Measurements from ENCODE around the gene TTC7B.

Gene TTC7B

DNA sequence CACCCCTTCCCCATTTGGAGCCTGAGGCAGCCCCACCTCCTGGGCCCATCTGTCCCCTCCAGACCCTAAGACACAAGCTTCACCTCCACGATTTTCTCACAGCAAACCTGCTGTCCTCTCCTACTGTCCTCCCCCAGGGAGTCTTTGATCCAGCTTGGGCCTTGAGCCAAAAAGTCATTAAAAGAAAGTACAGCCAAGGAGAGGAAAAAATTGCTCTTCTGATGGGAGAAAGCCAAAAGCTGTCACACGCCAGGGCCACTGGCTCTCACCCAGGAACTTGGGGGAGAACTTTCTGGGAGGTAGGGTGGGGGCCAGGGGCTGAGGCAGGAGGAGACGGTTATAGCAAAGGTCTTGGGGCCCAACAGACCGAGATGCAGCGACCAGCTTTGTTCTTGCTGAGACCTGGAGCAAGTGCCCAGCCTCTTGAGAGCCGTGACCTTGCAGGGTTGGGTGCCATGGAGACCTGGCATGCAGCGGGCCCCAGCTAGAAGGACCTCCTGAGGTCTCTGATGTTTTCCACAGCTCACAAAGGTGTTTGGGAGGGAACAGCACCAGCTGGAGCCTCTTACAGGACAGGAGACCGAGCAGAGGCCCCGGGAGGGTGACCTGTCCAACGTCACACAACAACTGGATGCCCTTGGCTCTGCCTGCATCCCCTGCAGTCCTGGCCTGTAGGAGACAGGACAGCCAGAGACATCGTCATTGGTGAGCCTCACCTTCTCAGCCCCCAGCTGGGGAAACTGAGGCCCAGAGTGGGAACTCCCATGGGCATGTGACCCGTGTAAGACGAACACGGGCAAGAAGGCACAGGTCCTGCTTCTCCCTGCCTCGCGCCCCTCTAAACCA is 294.9 kb downstream of the TTC7B start:
- no peak for DNase-seq

DNA sequence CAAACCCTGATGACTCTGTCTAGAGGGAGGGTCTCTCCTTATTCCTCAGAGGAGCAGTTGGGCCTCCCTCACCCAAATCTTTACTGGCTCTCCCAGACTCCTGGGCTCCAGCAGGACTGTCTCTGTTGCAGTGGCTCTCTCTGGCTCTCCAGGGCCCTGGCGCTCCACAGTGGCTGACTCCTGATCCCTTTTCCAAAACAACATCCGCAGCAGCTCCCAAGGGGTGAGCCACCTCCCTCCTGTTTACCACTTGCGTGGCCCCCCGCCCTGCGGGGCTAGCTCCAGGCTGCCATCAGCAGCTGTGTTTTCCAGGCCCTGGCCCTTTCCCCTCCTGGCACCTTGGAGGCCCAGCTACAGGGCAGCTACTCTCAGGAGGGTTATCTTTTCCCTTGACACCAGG is 295.9 kb downstream of the TTC7B start:
- no peak for DNase-seq

DNA sequence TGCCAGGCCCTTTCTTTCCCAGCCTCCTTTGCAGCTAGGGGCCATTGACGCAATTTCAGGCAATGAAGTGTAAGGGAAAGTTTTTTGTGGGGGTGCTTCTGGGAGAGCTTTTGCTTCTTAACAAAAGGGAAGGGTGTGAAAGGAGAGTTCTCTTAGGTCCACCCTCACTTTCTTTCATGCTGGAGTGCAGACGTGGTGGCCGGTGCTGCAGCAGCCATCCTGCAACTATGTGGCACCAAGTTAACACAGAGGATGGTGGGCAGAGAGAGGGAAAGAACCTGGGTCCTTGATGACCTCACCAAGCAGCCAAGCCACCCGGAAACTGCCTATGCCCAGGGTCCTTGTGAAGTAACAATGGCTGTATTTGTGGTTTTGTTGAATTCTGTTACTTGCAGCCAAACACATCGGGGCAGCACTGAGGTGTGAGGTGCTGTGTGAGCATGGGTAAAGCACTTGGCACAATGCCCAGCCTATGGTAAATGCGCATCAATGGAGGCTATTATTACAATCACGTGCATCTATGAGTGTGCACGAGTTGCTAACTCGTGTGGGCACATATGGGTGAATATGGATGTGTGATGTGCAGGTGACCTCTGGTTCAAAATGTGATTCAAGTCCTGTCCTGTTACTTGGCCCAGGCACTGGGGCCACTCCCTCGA is 296.8 kb downstream of the TTC7B start:
- no peak for DNase-seq

DNA sequence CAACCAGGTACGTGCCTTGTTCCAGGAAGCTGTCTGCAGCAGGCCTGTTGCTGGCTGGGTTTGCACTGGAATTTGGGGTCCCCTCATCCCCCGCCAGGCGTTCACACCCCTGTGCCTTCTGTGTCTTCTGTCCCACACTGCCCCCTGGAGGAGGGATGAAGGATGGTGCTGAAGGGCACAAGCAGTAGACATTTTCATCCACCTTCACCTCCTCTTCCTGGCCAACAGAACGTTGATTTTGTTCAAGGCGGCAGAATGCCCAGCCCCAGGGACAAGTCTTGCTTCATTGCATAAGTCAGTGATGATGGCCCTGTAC is 297.3 kb downstream of the TTC7B start:
- peak; percentile 58 for DNase-seq

DNA sequence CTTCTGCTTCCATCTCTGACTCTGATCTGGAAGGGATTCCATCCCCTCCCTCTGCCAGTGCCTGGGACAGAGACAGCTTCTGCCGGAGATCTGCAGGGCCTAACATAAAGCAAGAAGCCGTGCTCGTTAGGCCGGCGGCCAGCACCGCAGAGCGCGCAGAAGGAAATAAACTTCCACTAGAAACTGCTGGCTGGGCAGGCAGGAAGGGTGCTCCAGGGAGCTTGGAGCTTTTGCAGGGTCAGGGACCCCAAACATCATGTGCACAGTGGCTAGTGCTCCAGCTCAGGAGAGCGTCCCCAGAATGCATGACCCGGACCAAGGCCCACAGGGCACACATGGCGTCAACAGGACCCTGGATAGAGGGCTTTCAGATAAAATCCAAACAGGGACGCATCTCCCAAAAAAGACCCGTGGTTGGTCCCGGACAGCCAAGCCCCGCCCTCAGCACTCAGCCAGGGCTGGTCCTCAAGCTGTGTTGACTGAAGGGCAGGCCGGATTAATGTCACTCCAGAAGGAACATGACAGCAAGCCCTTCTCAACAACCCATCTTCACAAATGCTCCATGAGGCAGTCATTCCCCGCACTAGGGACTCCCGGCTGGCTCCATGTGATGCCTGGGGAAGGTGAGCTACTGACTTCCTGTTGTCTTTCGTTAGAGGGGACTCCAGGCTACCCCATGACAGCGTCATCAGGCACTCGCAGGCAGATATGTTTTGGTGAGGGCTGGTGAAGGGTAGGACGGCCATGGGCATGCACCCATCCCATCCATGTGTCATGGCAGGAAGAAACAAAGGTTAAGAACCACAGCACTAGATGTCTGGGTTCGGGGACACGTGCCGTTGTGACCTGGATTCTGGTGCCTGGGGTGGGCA is 297.9 kb downstream of the TTC7B start:
- no peak for DNase-seq

DNA sequence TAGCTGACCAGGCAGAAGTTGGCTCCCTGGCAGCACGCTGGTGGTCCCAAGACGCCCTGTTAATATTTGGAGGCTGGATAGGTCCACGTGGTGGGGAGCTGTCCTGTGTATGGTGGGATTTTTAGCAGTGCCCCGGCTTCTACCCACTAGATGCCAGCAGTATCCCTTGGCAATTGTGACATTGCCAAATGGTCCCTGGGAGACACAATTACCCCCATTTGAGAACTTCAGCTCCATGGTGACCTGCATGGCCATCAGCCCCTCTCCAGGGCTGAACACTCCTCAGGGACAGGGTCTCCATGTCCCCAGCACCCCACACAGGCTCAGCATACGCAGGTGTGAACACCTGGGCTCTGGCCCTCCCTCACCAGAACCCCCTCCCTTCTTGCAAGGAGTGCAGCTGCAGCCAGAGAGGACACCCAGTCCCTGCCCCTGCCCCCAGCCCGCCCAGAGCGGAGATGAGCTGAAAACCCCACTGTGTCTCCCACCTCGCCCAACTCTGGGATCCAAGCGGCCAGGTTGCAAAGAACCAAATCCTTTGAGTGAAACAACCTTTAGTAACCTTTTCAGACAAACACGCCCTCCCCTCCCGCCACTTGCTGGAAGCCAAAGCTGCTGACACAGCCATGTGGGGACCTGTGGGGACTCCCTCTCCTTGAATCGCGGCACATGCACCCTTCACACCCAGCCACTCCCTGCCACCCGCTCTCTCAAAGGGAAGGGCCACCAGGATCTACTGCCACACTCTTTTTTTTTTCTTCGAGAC is 299.0 kb downstream of the TTC7B start:
- DNase-seq: no peak

DNA sequence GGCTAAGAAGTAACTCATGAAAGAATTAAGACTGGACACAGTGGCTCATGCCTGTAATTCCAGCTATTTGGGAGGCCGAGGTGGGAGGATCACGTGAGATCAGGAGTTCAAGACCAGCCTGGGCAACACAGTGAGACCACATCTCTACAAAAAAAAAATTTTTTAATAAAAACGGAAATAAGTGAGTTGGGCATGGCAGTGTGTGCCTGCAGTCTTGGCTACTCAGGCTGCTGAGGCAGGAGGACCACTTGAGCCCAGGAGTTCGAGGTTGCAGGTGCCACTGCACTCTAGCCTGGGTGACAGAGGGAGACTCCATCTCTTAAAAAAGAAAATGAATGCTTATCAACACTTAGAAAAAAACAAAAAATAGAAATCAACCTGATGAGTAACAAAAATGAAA is 301.7 kb downstream of the TTC7B start:
- no peak for DNase-seq

DNA sequence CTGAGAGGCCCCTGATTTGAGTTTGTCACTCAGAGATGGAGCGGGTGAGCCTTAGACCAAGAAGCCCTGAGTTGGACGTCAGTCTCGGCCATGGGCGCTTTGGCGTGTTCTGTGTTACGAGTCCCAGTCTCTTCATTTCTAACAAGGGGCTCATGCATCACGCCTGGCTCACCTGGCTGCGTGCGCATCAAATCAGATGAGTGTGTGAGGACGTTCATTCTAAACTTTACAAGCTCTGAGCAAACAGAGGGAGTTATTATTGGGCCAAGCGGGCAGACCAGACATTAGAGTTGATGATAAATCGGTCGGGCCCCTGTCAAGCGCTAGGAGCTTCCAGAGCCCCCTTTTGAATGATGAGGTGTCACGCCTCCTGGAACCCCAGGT is 302.2 kb downstream of the TTC7B start:
- no peak for DNase-seq

DNA sequence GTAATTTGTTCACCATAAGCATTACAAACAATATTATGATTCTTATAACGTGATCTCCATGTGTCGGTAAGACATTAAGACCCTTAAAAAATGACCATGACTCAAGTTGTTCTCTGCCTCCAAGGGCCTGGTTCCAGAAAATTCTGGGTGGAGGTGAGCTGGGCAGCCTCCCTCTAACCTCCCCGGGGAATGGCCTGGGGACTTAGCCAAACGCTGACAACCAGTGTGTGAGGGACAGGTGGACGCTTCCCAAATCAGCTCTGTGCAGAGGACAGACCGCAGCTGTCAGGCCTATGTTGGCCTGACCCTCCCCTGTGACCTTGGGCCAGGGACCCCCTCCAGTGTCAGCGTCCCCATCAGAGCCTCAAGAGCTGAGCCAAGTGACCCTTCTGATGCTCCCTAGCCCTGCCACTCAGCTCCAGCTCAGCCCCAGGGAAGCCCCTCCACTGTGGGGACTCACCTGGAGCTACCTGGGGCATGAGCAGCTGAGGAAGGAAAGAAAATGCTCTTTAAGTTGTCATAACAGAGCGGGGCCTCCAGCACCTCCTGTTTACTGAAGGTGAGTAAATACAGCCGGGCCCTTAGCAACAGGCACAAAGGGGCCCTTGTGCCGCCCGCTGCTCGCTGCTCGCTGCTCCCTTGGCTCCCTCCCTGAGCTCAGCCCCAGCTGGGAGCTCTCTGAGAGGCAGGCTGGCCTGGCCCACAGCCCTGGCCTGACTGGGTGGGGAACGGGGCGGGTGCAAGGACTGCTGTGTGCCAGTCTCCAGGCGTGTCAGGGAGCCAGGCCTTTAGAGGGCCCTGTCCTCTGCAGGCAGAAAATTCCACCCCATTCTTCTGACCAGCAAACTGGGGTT is 302.8 kb downstream of the TTC7B start:
- no peak for DNase-seq

DNA sequence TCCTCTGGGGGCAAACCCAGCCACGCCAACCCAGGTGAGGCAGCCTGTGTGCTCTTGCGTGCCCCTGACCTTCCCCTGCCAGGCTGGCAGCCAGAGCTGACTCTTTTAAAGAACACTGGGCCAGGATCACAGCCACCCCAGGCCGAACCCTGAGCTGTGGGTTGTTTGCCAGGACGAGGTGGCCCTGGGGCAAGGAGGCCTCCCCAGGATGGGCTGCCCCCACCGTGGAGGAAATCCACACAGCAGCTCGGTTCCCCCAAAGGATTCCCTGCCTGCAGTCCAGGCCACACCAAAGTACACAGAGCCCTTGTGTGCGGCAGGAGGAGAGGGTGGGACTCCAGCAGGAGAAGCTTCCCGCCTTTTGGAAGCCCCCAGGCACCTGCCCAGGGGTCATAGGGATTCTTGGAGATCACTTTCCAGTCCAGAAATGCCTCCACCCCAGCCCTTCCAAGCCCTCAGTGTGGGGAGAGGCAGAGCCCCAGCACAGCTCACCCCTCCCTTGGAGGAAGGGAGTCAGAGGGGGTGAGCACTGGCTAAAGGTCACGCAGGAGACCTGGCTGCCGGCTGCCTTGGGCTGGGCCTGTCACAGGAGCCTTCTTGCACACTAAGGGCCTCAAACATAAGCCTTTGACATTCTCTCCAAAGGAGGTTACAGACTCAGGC is 303.8 kb downstream of the TTC7B start:
- DNase-seq: no peak

DNA sequence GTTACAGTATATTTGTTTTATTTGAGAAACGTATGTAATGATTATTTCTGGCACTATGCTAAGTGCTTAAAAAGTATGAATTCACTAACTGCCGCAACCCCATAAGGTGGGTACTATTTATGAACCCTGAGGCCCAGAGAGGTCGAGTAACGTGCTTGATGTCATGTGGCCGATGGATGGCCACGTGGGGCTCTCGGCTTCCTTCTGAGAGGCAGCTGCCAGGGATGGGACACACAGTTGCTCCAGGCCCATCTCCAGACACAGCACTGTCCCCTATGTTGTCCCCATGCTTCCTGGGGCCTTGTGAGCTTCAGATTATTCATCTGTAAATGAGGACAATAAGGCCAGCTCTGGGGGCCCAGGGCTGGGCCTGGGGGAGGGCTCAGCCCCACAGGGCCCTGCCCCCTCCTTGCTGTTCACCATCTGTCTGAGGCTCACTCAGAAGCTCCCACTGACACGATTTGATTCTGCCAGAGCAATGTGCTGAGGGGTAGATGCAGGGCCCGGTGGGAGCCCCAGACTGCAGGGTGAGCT is 304.4 kb downstream of the TTC7B start:
- no peak for DNase-seq

DNA sequence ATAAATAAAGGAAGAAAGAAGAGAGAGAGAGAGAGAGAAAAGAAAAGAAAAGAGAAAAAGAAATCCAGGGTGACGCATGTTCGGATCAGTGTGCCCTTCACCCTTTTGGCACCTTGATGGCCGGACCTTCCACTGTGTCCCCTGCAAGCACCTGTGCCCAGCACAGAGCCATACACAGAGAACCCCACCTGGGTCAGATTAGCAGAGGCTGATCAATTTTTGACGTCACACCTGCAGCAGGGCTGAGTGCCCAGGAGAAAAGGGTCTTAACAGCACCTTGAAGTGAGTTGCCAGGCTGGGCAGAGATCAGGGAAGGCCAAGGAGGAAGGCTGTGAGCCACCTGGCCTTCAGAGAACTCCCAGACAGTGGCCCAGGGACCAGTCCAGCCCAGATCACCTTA is 305.0 kb downstream of the TTC7B start:
- DNase-seq: no peak

DNA sequence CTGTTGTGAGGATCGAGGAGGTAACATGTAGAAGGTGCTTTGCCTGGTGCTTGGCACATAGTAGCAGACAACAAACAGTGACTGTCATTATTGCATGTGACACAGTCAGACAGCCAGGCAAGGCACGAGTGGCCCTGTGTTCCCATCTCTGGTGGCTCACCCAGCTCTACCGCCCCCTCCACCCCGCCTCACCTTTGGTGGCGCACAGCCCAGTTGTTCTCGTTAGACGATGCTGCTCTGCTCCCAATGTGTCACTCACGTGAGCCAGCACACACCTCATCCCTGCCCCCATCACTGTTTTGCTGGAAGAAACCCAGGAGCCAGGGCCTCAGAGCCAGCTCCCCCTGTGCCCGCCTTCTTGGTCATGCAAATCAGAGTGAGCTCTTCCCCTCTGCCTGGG is 306.1 kb downstream of the TTC7B start:
- DNase-seq: no peak

DNA sequence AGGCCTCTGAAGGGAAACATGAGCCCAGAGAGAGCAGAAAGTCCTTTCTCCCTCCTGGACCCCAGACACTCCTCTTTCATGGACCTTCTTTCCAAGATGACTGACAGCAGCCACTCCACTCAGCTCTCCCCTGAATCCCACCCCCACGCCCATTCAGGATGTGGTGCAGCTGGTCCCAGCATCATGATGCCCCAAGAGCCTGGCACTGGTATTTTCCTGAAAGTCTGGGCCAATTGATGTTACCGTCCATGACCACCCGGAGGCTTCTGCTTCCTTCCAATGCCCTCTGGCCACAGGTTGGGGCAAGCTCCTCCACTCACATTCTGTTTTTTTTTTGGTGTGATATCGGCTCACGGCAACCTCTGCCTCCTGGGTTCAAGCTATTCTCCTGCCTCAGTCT is 306.8 kb downstream of the TTC7B start:
- no peak for DNase-seq

DNA sequence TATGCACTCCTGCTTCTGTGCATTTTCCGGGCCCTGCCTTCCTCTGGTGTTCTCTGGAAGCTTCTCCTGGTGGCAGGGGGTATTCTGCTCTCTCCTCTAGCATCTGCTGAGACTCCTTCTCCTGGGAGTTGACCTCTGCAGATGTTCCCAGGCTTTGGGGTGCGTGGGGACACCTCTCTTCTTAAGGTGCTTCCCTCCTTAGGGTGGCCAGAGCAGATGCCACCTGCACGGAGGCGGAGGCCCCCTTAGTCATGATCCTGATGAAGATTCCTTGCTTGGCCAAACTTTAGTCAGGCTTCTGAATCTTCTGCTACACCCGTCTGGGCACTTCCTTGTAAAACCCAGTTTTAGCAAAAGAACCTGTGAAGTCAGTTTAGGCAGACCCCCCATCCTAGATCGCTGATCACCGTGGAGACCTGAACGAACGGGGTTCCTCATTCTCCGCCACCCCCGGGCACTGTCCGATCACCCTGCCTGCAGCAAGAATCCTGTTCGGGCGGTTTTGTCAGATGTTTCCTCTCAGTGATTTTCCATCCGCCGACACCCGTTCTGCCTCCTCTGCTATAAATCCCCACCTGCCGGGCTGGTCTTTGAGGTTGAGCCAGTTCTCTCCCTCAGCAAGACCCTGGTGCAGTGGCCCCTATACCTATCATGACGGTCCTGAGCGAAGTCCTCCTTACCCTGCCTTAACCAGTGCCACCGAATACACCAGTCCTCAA is 307.5 kb downstream of the TTC7B start:
- DNase-seq: no peak

DNA sequence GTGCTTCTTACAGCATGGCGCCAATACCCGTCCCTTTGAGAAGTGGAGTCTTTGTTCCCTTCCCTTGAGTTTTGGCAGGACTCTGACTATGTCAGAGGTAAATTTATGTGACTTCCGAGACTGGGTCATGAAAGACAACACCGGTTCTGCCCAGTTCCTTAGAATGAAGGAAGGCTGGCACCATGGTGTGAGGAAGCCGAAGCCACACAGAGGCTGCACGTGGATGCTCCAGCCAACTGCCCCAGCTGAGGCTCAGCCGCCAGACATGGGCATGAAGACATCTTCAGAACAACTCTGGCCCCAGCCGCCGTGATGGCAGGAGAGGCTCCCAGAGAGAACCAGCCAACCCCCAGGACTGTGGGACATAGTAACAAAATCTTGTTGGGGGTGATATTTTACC is 308.2 kb downstream of the TTC7B start:
- DNase-seq: no peak

DNA sequence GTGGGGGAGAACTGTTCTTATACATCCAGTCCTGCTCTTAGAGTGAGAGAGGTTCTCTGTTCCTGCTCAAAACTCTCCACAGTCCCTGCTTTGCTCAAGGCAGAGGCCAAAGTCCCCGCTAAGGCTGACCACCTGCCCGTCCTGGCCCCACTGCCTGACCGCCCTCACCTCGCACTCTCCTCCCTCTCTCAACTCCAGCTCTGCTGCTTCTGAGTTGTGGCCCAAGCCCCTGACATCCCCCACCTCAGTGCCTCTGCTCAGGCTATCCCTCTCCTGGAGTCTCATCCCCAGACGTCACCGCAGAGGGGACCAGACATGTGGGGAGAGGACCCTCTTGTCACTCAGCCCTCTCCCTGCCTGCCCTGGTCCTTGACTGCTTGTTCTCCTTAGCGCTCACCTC is 308.8 kb downstream of the TTC7B start:
- DNase-seq: no peak

DNA sequence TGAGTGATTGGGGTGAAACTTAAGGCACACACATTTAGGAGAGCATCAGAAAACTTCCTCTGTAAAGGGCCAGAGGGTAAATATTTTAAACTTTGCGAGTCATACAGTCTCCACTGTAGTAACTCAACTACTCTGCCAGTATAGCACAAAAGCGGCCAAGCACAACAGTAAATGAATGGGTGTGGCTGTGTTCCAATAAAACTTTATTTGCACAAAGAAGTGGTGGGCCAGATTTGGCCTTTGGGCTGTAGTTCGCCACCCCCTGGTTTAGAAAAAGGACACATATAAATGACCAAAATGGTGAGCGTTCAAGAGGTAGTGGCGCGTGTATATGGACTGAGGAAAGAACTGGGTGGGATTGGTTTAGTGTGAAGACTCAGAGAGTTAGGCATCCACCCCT is 309.5 kb downstream of the TTC7B start:
- no peak for DNase-seq

DNA sequence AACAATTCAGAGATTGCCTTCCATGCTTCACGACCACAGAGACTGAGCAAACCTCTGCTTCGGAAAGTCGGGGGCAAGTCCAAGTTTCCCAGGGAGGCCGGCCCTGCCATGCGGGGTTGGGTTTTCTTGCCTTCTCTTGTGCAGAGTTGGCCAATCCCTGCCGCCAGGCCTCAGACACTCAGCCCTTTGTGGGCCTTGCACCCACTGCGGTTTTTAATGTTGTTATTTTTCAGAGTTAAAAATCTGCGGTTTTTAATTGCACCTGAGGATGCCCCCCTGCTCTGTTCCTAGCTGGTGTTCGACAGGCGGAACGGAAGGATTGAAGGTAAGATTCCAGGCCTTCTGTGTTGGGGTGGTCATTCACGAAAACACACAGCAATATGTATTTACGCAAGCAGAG is 310.7 kb downstream of the TTC7B start:
- no peak for DNase-seq

DNA sequence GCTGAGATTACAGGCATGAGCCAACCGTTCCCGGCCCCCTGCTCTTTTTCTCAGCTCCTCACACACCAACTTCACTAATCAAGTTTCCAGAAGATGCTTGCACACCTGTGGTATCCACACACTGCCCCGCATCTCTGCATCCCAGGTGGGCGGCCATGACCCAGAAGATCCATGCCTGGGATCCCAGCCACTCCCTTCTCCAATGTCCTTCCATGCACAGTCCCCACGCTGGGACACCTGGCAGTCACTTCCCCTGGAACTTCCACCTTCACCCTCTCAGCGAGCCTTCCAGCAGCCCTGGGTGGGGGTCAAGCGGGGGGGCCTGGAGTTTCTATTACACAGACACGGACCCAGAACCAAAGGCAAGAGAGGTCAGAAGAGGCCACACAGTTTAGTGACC is 311.6 kb downstream of the TTC7B start:
- no peak for DNase-seq

DNA sequence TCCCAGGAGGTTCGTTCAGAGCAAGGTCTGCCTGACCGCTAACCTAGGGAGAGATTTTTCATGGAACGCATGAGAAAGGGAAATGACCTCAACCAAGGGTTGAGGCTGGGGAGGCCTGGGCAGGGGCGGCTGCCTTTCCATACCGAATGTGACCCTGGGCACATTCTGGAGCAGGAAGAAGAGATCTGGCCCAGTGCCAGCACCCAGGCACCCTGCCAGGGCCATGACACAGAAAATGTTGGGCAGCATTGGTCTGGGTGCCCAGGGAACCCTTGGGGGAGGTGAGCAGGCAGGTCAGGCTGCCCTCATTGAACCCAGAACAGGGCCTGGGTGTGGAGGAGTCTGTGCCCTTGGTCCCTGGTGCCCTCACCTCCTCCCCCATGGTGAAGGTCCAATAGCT is 312.6 kb downstream of the TTC7B start:
- no peak for DNase-seq
